Left colon (tissue), 2 donors: Measurements from ENCODE around the gene THBS2. TPM values are rescaled to one million over a fixed set of nuclear protein-coding genes. Genes with fewer than 3 reads are reported as not detected.

Experiments used
- ATAC-seq: fragments of 200-7000 bp; cut with Tn5 transposase; one replicate; pipeline ENCODE4 v1.9.1; 2020; ENCODE audit warnings: mild to moderate bottlenecking, moderate library complexity
- DNase-seq, 2 donors: peaks; one replicate each; pipeline ENCODE4 v3.0.0-alpha.2; 2020
- intact Hi-C, 2 donors: fragments of 100-400 bp; cut with DNase I in 1 of 2; cut with micrococcal nuclease in 1 of 2; formaldehyde crosslinking; loops; one replicate each; pipeline versions ENCODE4 v1.11.2 to v1.14.0; 2022; cut with DNase I, micrococcal nuclease
- total RNA-seq, 2 donors: library from RNA; stranded (reverse); fragmentation: NEBNext Ultra II Directional; extraction: Animal tissue kit (Norgen Biotek cat#: 25700); gene quantifications; one replicate each; pipeline ENCODE4 v1.2.1, GENCODE V29; 2021
- donor health status: DM: no; HTN: no; CAD: no.
- donor health status: DM: yes; HTN: yes; CAD: no.

Gene THBS2
- total RNA-seq, 2 donors from 2014 or later = 5.0 to 13.6 TPM

DNA sequence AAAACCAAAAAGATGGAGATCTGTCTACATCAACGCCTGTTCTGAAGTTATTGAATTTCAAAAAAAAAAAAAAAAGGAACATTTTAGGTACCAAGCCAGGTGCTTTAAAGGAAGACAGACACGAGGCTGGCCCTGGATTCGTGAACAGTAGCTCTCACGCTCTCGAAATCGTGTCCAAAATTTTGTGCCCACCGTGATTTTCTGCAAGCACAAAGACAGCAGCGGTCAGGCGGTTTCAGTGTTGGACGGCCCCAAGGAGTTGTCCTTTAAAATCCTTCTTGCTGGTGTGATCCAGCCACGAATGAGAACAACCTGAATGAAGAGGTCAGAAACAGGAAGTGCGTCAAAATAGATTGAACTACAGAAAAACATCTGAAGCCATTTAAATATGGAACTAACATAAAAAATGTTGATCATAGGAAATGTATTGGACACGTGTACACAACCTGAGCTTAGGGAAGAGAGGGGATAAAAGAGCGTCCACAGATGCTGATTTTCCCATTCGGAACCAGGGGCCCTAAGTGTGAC, 78.2 kb downstream of the THBS2 start:
- intact Hi-C loops = no loop called here
- no peak for ATAC-seq
- DNase-seq = no peak

DNA sequence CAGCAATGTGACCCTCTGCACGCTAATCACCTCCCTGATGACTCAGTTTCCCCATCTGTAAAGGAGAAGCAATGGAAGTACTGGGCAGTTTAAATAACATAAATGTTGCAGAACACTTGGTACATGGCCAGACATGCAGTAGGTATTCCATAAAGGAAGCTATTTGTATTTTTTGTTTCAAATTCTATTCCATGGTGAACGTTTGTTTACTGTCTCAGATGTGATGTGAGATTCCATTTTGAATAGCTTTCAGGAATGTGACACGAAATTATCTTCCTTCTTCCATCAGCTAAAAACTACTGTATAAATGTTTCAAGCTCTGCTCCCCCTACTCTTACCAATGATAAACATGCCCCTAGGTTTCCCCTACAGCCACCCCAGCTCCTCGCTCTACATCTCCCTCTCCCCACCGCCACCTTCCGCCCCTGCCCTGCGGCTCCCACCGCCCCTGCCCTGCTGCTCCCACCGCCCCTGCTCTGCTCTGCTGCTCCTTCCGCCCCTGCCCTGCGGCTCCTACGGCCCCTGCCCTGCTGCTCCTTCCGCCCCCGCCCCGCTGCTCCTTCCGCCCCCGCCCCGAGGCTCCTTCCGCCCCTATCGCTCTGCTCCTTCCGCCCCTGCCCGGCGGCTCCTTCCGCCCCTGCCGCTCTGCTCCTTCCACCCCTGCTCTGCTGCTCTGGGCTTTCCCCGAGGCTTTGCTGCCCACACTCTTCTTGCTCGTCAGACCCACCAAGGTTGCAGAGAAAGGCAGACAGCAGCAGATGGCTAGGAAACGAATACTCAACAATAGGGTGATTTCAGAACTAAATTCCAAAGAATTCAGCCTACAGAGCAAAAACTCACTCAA, 78.9 kb downstream of the THBS2 start:
- no peak for DNase-seq
- ATAC-seq = no peak
- intact Hi-C loops = no loop called here

GRCh38 chr6:169173532-169174268, 79.9 kb downstream of the THBS2 start:
- no peak for ATAC-seq
- no peak for DNase-seq
- intact Hi-C loops = no loop called here

DNA sequence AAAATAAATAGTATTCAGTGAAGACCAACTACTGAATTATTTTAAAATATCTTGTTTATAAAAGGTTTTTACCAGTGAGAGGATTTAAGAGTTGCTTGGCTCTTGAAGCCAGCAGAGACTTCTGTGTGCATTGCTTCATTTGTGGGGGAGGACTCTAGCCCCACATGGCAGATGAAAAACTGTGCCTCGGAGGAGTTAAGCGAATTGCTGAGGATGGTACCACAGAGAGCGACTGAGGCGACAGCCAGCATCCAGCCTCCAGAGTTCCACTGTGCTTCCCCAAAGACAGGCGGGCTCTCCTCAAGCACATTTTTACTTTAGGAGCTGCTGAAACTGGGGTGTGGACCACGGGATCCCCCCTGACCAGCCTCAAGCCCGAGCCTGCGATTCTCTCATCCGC, 80.7 kb downstream of the THBS2 start:
- intact Hi-C loops = no loop called here
- ATAC-seq (no peak), DNase-seq (no peak)

- no peak for DNase-seq
- intact Hi-C loops = no loop called here
- ATAC-seq = no peak
Observed at GRCh38 chr6:169172456-169172855, 81.2 kb downstream of the THBS2 start.

DNA sequence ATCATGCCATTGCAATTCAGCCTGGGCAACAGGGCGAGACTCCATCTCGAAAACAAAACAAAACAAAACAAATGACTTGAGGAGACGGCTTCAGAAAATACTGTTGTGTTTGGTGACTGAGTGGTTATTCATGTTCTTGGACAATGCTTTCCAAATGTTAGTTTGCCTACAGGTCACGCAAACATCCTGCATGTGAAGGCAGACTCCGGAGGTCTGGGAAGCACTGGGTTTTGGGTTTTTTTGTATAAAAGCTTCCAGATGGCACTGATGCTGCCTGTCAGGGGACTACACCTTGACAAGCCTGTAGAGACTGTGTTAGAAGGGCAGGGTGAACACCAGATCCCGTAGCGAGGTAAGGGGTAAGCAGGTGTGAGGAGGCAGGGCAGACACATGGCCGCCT, 81.7 kb downstream of the THBS2 start:
- intact Hi-C loops = no loop called here
- DNase-seq (no peak), ATAC-seq (no peak)

DNA sequence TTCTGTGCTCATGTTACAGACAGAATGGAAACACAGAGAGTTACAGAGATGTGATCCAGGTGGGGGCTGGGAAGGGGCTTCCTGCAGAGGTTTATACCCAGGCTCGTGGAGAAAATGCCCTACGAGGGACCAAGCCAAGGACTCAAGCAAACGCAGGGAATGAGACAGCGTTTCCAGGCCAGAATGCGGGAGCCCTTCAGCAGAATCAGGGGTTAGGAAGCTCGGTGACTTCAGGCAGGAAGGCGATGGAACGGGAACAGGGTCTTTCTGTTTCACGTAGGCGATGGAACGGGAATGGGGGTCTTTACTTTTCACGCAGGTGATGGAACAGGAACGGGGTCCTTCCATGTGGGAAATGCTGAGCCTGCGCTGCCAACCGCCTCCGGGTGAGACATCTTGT, 82.6 kb downstream of the THBS2 start:
- ATAC-seq (no peak), DNase-seq (no peak)
- intact Hi-C loops = no loop called here

DNA sequence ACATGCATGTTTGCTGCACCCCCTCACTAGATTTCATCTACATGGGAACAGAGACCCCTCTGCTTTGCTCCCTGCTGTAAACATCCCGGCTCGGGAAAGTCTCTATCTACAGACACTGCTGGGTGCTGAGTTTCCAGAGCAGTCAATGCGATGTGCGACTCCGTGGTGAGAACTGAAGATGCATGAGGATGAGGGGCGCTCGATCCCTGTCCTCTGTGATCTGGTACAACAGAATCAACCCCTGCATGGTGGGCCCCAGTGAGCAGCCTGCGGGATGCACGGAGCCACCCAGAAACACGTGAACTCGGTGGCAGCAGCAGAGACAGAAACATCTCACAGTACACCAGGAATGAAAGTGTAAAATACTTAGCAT, 83.1 kb downstream of the THBS2 start:
- ATAC-seq (no peak), DNase-seq (no peak)
- intact Hi-C loops = no loop called here

DNA sequence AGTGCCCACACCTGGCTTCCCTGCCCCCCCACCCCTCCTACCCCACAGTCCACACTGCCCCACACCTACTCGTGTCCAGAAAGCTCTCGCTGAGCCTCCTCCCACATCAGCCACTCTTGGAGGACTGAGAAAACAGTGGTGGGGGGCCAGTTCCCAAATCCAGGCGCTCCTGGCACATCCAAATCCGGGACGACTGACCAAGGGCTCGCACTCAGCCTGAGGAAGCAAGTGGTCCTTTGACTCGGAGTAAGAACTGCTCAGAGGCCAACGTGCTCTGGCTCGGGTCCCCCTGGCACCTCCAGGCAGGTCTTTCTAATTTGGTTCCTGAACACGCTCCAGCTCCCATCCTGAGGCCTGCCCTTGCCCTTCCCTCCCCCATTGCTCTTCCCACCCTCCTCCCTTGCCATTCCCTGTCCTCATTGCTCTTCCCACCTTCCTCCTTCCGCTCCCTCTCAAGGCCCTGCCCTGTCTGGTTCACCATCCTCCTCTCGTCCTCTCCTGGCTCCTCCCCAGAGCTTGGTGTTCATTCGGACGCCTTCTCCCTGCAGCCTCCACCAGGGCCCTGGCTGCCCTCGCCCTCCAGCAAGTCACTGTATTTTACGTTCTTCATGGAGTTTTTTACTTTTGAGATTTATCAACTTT, 83.6 kb downstream of the THBS2 start:
- intact Hi-C loops = no loop called here
- no peak for ATAC-seq
- no peak for DNase-seq

- intact Hi-C loops = no loop called here
- DNase-seq = no peak
- ATAC-seq = no peak
Observed at GRCh38 chr6:169169375-169169774, 84.3 kb downstream of the THBS2 start.

- DNase-seq (no peak), ATAC-seq (no peak)
- intact Hi-C loops = no loop called here
Observed at GRCh38 chr6:169168706-169169105, 84.9 kb downstream of the THBS2 start.

- DNase-seq (no peak), ATAC-seq (no peak)
- intact Hi-C loops = no loop called here
Observed at GRCh38 chr6:169168302-169168630, 85.4 kb downstream of the THBS2 start.

- DNase-seq (no peak), ATAC-seq (no peak)
- intact Hi-C loops = no loop called here
Observed at GRCh38 chr6:169167581-169168301, 85.9 kb downstream of the THBS2 start.

GRCh38 chr6:169166896-169167580, 86.6 kb downstream of the THBS2 start:
- intact Hi-C loops = no loop called here
- DNase-seq (no peak), ATAC-seq (no peak)
